Skin epidermis (tissue), 12 donors: ENCODE data around the gene PSMG3.
"Not testable (repeated sequence)": the region's sequence is repeated elsewhere in the genome, so short reads cannot be mapped to it uniquely, and the experiment has no call there.

Source experiments
- H3K27ac ChIP-seq, 21 experiments: fragments of 200-600 bp; sonication (generic) in 11 of 21; one replicate each; pipeline ENCODE4 v1.5.0; 2020; ENCODE audit warnings: mild to moderate bottlenecking in 3 of 21, inconsistent platforms in 2 of 21, moderate library complexity in 2 of 21
- H3K4me3 ChIP-seq, 7 experiments: fragments of 200-600 bp; sonication (generic) in 2 of 7; one replicate each; pipeline ENCODE4 v1.5.0; 2020; ENCODE audit warnings: inconsistent platforms in 2 of 7, mild to moderate bottlenecking in 2 of 7, moderate library complexity in 1 of 7

PSMG3 gene

DNA sequence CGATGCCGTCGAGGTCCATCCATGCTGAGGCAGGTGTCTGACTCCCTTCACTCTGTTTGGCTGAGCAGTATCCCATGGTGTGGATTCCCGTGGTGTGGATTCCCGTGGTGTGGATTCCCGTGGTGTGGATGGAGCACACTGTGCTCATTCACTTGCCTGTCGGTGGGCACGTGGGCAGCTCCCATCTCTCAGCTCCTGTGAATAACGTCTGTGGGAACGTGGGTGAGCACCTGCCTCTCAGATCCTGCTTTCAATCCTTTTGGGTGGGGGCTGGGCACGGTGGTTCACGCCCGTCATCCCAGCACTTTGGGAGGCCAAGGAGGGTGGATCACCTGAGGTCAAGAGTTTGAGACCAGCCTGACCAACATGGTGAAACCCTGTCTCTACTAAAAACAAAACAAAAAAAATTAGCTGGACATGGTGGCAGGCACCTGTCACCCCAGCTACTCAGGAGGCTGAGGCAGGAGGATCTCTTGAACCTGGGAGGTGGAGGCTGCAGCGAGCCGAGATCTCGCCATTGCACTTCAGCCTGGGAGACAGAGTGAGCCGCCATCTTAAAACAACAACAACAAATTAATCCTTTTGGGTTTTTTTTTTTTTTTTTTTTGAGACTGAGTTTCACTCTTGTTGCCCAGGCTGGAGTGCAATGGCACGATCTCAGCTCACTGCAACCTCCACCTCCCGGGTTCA is 13.6 kb upstream of the PSMG3 start:
- not testable (repeated sequence) for H3K4me3 ChIP-seq, H3K27ac ChIP-seq

DNA sequence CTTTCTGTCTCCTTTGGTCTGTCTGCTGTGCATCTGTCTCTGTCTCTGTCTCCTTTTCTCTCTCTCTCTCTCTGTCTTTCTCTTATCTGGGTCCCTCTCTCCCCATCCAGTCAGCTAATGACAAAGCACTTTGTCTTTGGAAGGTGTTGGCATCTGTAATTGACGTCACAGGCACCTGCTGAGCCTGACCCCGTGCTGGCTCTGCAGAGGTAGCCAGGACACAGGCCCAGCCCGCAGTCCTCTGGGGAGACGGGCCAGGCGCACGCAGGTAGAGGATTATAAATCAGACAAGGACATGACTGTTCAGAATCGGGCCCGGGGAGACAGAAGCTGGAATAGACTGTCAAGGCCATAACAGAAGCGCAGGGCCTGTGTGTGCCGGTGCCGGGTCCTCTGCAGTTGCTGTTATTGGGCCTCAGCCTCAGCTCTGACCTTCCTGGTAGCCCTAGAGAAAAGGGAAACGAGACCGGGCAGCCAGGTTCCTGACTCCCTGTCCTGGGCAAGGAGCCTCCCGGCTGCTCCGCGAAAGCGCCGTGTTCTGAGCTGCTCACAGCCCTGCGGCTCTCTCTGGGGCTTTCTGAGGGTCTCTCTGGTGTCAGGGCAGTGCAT is 10.7 kb upstream of the PSMG3 start:
- Histone ChIP-seq H3K27ac (no peak overlapping the region), H3K4me3 (no peak overlapping the region)

- no peak overlapping the region for H3K4me3 ChIP-seq
- no peak overlapping the region for H3K27ac ChIP-seq
Measured at GRCh38 chr7:1579481-1580421, 9.9 kb upstream of the PSMG3 start.

- H3K27ac ChIP-seq, result no peak overlapping the region
- H3K4me3 ChIP-seq, result no peak overlapping the region
Measured at GRCh38 chr7:1578513-1578912, 8.7 kb upstream of the PSMG3 start.

GRCh38 chr7:1576521-1577253 is 6.9 kb upstream of the PSMG3 start:
- H3K27ac ChIP-seq, result no peak overlapping the region
- H3K4me3 ChIP-seq, result no peak overlapping the region

DNA sequence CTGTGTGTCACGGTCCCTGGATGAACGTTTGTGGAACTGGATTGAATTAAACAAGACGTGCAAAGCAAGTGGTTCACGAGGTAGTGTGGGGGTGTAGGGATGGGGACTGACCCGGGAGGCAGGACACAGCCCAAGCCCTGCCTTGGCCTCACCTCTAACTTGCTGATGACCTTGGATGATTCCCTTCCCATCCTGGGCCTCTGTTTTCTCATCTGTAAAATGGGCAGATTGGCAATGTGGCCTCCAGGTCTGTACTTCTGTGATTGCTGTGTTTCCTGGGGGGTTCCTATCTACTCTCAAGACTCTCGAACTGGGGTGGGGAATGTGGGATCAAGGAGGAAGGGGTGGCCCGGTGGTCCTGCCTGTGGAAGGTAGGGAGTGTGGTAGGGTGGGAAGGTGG is 6.0 kb upstream of the PSMG3 start:
- no peak overlapping the region for H3K27ac ChIP-seq
- no peak overlapping the region for H3K4me3 ChIP-seq

- Histone ChIP-seq H3K4me3 (no peak overlapping the region), H3K27ac (peak overlapping the region in 5 of 21 experiments; percentile 8 to 98 (median 96))
Measured at GRCh38 chr7:1572111-1572822, 2.4 kb upstream of the PSMG3 start.

GRCh38 chr7:1569440-1569832 is 396 bp downstream of the PSMG3 start:
- Histone ChIP-seq H3K27ac (peak overlapping the region; percentile 89 to 99 (median 95)), H3K4me3 (peak overlapping the region; percentile 72 to 88 (median 82))

- Histone ChIP-seq H3K27ac (peak overlapping the region in 20 of 21 experiments; percentile 58 to 99 (median 95)), H3K4me3 (peak overlapping the region; percentile 72 to 88 (median 82))
Measured at GRCh38 chr7:1569016-1569415, 816 bp downstream of the PSMG3 start.

- Histone ChIP-seq H3K27ac (peak overlapping the region in 20 of 21 experiments; percentile 40 to 99 (median 94)), H3K4me3 (peak overlapping the region in 1 of 7 experiments; percentile 21)
Measured at GRCh38 chr7:1567896-1568510, 1.8 kb downstream of the PSMG3 start.

GRCh38 chr7:1567049-1567771 is 2.6 kb downstream of the PSMG3 start:
- Histone ChIP-seq H3K4me3 (peak overlapping the region in 1 of 7 experiments; percentile 2), H3K27ac (peak overlapping the region in 20 of 21 experiments; percentile 40 to 99 (median 94))

GRCh38 chr7:1566687-1567048 is 3.2 kb downstream of the PSMG3 start:
- Histone ChIP-seq H3K4me3 (no peak overlapping the region), H3K27ac (peak overlapping the region in 19 of 21 experiments; percentile 40 to 99 (median 94))

DNA sequence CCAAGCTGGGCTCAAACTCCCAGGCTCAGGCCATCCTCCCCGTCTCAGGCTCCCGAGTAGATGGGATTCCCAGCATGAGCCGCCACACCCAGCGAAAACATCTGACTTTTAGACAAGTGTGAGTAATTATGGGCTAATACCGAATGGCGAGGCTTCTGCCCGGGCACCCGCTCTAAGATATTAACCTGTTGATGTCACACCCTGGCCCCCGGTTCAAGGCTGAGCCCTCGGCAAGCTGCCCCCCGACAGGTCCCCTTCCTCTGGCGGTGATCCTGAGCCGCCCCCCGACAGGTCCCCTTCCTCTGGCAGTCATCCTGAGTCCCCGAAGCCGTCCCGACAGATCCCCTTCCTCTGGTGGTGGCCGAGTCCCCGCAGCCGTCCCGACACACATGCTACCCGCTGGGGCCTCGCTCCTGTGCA is 5.2 kb downstream of the PSMG3 start:
- Histone ChIP-seq H3K27ac (peak overlapping the region in 11 of 21 experiments; percentile 6 to 98 (median 57)), H3K4me3 (no peak overlapping the region)

- no peak overlapping the region for H3K4me3 ChIP-seq
- H3K27ac ChIP-seq, result peak overlapping the region in 7 of 21 experiments; percentile 6 to 98 (median 77)
Measured at GRCh38 chr7:1563981-1564602, 5.7 kb downstream of the PSMG3 start.

- H3K27ac ChIP-seq, result peak overlapping the region in 6 of 21 experiments; percentile 22 to 62 (median 49)
- H3K4me3 ChIP-seq, result no peak overlapping the region
Measured at GRCh38 chr7:1562597-1563051, 7.2 kb downstream of the PSMG3 start.

GRCh38 chr7:1562116-1562515 is 7.7 kb downstream of the PSMG3 start:
- H3K27ac ChIP-seq, result peak overlapping the region in 7 of 21 experiments; percentile 22 to 84 (median 49)
- no peak overlapping the region for H3K4me3 ChIP-seq
